ENCODE measurements around the gene TMEM255B.

Gene TMEM255B

DNA sequence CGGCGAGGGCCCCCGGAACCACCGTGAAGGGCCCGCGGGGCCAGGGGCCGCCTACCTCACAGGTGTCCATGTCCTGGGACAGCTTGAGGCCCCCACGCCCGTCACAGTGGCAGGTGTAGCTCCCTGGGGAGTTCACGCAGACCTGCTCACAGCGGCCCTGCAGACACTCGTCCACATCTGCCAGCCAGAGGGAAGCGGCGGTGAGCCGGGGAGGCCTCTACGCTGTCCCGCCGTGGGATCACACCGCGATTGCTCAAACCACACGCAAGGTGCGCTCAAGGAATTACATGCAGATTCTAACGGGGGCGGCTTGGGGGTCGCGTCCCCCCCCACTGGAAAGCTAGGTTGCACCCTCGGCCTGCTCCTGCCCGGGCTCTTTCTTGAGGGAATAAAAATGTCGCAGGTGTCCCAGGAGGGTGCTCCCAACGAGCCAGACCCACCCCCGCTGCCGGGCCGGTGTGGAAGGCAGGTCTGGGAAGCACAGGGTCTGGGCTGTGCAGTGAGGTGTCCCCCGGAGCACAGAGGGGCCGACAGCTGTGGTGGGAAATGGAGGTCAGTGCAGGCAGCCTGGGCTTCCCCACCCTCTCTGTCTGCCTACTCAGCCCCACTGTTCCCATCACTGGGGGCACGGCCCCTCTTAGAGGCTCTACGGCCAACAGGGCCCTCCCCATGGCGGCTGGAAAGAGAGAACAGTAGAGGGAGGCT, 75.6 kb downstream of the TMEM255B start:
- no peak for DNase-seq (ENCODE audit: low read depth in 2 of 2)

DNA sequence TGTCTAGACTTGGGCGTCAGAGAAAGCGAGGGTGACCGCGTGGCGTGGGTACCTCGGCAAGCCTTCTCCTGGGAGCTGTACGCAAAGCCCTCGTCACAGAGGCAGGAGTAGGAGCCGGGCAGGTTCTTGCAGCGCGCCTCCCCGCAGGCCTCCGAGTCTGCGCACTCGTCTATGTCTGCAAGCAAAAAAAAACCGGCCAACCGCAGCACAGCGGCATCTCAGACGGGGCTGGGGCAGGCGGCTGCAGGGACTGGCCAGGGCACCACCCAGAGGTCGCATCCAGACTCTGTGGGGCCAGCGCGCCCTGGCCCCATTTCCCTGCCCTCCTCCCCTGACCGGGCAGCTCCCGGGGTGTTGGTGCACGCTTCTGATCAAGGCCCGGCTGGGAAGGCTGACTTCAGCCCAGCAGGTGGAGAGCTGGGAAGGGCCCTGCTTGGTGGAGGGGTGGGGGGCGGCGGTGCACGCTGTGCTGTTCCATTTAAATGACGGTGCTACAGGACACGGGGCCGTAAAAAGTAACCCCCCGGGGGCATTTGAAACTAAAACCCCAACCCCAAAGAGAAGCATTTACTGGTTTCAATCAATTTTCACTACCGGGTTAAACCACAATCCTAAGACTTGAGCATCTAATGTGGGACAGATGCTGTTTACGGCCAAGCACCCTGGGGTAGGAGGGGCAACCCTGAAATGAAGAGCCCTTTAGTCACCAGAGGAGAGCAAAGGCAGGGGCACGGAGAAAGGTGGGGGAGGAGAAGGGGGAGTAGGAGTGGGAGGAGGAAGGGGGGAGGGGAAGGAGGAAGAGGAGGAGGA, 76.6 kb downstream of the TMEM255B start:
- no peak for DNase-seq (ENCODE audit: low read depth in 2 of 2)

DNA sequence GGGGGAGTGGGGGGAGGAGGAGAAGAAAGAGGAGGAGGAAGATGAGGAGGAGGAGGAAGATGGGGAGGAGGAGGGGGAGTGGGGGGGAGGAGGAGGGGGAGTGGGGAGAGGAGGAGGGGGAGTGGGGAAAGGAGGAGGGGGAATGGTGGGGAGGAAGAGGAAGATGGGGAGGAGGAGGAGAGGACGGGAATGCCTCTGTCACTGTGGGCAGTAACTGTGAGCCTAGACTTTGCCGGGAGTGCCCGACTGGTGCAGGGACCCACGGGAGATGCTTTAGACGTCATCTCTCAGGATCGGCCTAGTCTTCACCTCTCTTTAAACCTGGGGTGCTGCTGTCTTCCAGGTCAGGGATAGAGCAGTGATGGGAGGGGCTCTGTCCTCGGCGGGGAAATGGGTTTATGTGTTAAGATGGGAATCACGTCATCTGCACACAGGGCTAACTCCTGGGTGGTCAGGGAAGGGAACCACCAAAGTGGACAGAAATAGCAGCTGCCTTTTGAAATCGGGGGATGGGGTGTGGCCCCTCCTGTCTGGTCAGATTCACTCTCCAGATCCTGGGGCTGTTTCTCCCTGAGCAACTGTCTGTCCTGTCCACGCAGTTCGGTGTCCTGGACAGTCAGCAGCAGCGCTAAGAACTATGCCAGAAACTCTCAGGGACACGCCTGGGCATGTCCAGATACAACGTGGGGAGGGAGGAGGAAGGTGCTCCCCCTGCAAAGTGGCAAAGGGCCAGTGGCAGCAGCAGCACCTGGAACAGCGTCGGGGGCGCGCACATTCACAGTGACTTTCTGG, 77.9 kb downstream of the TMEM255B start:
- no peak for DNase-seq (ENCODE audit: low read depth in 2 of 2)

GRCh38 chr13:113837560-113838355, 78.7 kb downstream of the TMEM255B start:
- DNase-seq (ENCODE audit: low read depth in 2 of 2), result no peak

DNA sequence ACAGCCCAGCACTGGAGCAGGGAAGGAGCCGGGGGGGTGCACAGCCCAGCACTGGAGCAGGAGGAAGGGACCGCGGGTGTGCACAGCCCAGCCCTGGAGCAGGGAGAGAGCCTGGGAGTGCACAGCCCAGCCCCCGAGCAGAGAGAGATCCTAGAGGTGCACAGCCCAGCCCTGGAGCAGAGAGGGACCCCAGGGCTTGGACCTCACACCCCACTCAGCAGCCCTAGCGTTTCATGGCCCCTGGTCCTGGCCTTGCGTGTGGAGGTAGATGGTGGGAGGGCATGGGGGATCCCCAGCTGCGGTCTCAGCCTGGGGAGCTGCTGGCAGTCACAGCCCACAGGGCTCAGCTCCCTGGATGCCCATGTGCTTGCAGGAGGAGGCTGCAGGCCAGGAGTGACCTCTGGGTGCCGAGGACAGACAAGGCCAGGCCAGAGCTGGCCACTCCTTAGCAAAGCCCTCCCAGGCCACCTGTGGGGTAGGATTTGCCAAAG, 79.7 kb downstream of the TMEM255B start:
- DNase-seq (ENCODE audit: low read depth in 2 of 2), result no peak

- no peak for DNase-seq (ENCODE audit: low read depth in 2 of 2)
These were observed 80.6 kb downstream of the TMEM255B start for GRCh38 chr13:113839536-113840204.

DNA sequence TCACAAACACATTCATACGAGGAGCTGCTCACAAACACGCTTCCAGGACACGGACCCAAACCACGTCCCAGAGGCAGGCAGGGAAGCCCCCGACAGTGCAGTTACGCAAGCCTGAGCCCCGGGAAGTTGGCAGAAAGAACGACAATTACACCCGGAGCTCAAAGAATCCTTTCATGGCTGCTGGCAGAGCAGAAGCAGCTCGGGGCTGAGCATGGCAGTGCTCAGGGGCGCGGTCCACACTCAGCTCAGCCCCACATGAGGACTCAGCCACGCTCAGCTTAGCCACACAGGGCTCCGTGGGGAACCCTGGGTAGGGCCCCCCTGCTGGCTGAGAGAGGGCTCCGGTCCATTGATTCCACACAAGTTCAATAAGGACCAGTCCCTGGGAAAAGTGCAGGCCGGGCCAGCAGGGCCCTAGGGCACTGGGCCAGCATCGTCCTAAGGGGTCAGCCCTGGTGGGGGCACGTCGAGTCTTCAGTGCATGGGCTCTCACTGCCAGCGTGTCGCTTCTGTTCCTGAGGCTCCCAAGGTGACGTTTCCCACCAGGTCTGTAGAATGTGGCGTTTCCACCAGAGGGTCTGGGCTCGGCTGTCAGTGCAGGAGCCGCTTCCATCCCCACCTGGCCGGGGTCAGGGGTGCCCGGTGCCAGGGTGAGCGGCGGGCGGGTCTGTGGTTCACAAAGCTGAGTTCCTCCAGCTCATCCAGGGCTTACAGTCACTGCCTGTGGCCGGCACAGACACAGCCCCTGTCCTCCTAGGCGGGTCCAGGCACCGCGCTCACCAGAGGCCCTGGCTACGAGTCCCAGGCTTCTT, 81.7 kb downstream of the TMEM255B start:
- no peak for DNase-seq (ENCODE audit: low read depth in 2 of 2)

DNA sequence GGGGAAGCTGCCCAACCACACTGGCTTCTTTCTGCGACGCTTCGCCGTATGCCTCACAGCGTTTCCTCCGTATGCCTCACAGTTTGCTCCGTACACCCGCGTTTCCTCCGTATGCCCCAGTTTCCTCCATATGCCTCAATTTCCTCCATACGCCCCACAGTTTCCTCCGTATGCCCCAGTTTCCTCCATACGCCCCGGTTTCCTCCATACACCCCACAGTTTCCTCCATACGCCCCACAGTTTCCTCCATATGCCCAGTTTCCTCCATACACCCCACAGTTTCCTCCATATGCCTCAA, 82.3 kb downstream of the TMEM255B start:
- DNase-seq (ENCODE audit: low read depth in 2 of 2), result no peak

DNA sequence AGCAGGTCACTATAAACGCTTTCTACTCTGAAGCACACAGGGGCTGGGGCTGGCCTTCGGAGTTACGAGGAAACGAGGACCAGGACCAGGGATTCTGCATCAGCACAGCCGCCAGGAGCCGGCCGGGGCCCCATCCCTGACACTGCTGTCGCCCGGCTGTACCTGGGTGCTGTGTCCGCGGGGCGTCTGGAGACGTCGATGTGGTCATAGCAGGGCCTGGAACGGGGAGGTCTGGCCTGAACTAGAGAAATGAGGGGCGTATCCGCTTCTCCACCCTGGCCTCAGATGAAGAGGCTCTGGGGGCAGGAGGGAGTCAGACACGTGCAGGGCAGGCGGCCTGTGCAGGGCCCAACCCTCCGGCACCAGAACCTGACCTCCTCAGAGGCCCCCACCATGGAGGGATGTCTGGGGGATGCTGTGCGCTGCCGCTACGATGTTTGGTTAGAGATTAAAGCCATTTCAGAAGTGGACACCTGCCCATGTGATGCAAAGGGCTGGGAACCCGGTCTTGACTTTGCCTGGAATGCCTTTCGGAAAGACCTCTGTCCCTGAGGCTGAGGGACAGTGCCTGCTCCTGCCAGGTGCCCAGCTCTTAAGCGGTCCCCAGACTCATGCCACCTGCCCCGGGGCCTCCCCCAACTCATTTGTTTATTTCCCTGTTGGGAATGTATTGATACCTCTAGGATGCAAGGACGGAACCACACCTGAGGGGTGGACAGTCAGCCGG, 83.5 kb downstream of the TMEM255B start:
- DNase-seq (ENCODE audit: low read depth in 2 of 2), result no peak

- no peak for DNase-seq (ENCODE audit: low read depth in 2 of 2)
These were observed 84.1 kb downstream of the TMEM255B start for GRCh38 chr13:113843063-113843654.

DNA sequence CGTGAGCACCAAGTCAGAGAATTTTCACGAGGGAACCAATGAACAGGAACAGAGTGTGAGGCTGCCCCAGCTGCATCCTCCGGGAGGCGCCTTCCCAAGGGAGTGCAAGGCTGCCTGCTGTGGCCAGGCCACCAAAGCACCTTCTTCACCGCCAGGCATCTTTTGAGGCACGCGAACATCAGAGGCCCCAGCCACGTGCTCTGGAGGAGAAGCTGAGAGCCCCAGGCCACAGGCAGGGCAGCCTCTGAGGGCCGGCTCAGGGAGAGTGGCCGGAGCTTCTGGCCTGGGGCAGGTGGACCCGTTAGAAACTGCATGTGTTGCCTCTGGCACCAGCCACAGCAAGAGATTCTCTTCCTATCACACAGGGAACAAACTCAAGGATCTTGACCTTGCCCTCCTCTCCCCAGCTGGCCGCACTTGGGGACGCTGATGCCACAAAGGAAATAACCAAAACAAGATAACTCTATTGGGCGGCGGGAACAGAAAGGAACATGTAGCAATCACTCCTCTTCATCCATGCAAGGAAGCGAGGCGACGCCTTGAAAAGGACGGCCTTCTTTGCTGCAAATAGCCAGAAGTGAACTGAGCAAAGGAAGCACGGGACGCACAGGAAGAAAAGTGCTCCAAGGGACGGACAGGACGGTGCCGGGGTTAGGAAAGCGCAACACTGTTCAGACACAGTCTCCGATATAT, 85.0 kb downstream of the TMEM255B start:
- DNase-seq (ENCODE audit: low read depth in 2 of 2), result no peak

GRCh38 chr13:113845055-113845454, 86.0 kb downstream of the TMEM255B start:
- DNase-seq (ENCODE audit: low read depth in 2 of 2), result no peak

DNA sequence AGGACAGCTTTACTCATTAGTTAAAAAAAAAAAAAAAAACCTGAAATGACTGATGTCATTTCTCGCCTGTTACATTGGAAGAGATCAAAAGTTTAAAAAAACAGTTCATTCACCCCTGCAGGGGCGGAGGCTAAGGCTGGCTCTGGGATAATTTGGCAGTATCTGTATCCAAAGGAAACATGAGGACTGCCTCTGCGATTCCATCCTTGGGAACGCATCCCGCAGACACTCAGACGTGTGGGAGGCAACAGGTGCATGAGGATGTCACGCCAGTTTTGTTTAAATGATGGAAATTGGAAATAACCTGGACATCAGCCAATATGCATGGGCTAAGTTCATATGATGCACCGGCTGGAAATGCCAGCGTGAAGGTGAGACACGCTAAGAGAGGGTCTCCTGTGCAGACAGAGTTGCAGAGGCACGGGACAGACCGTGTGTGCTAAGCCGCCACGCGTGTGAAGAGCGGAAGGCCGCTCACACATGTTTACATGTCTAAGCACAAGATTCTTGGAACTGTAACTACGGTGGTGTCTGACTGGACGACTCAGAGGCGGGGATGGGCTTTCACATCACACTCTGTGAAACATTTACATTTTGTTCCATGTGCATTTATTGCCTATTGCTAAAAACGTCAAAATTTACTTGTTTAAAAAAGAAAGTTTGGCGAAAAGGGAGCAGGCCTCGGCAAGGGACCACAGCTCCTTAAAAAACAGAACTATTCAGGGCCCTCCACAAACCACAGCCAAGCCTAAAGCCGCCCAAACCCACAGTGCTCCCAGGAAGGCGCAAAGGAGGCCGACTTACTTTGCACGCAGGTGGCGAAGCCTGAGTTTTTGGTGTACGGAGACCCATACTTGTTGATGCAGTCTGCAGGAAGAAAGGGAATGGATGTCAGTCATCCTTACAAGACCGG, 87.0 kb downstream of the TMEM255B start:
- DNase-seq (ENCODE audit: low read depth in 2 of 2), result no peak

DNA sequence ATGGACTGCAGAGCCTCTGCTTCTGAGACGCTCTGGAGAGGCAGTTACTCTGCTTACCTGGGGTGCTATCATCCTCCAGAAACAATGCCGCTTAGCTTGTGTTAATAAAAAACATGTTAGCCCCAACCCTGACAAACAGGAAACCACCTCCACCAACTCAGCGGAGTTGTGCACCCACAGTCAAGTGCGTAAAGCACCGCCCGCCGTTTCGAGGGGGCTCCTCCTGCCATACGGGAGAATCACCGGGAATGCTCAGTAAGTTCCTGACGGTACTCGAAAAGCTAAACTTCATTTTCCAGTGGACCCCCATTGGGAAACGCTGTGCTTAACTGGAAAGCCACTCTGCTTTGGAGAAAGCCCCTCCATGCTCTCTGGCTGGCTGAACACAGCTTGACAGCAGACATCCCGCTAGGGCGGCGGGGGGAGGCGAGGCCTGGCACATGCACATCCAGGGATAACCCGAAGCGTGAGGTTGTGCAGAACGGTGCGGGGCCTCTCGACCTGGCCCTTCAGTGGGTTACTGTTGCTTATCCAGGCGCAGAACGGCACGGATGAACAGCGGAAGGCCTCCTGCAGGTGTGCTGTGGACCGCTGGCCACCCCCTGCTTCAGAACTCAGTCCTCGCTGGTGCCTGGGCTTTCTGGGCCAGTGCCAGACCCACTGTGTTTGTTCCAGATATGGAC, 87.8 kb downstream of the TMEM255B start:
- no peak for DNase-seq (ENCODE audit: low read depth in 2 of 2)

DNA sequence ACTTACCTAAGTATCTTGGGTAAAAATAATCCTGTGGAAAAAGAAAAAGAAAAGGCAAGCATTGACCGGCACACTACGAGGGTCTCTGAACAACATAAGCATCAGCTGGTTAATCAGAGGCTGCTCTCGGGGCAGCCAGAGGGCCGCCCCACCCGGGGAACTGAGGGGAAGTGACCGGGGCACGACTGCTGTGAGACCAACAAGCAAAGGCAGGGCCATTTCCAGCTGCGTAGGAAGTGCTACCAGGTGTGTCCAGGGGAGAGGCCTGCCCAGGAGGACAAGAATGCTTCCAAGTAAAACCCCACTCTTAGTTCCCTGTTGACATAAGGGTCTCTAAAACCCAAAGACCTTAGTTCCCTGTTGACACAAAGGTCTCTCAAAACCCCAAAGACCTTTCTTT, 89.0 kb downstream of the TMEM255B start:
- no peak for DNase-seq (ENCODE audit: low read depth in 2 of 2)

GRCh38 chr13:113848431-113849260, 89.6 kb downstream of the TMEM255B start:
- no peak for DNase-seq (ENCODE audit: low read depth in 2 of 2)

Data from stimulated activated CD4-positive, alpha-beta T cell treated with anti-CD3 and anti-CD28 coated beads, Interleukin-15, amount 100 ng/mL, for 48 hours (primary cell).